GM06990 (cell line): Measurements from ENCODE around the gene MAP3K4.
"Not testable (repeated sequence)": the region's sequence is repeated elsewhere in the genome, so short reads cannot be mapped to it uniquely, and the experiment has no call there.

Experiments used
- DNase-seq: peaks from one replicate; pipeline ENCODE4 v3.0.0-alpha.2; 2011; ENCODE audit not compliant: insufficient read length; ENCODE audit errors: extremely low read depth
- H3K27me3 ChIP-seq: replicated peaks from 2 replicates; pipeline ENCODE4 v1.6.0; 2011; ENCODE audit warnings: low read length; ENCODE audit not compliant: control insufficient read depth, insufficient read depth
- H3K36me3 ChIP-seq: 2 replicates; pipeline ENCODE4 v1.5.1; 2011; ENCODE audit warnings: low read length; ENCODE audit not compliant: control insufficient read depth, insufficient read depth
- H3K4me3 ChIP-seq: replicated peaks from 2 replicates; pipeline ENCODE4 v1.5.1; 2011; ENCODE audit warnings: low read depth, mild to moderate bottlenecking, control low read depth, low read length
- CTCF ChIP-seq: IDR thresholded peaks from 2 replicates; pipeline ENCODE4 v1.5.1; 2011; ENCODE audit warnings: low read length, control low read depth, mild to moderate bottlenecking, inconsistent platforms; ENCODE audit not compliant: insufficient read depth, poor library complexity, severe bottlenecking

The MAP3K4 gene

GRCh38 chr6:161115468-161115867, 123.9 kb downstream of the MAP3K4 start:
- no peaks in the 10 kb centered on the region for H3K27me3 ChIP-seq
- TF ChIP-seq CTCF, result no peak
- peaks cover 19% of the 10 kb centered on the region for H3K36me3 ChIP-seq
- no peak for DNase-seq
- H3K4me3 ChIP-seq, result no peak overlapping the region

- TF ChIP-seq CTCF, result no peak
- DNase-seq, result no peak
- Histone ChIP-seq H3K36me3 (peaks cover 13% of the 10 kb centered on the region), H3K4me3 (no peak overlapping the region), H3K27me3 (no peaks in the 10 kb centered on the region)
Observed at GRCh38 chr6:161116554-161116953, 125.0 kb downstream of the MAP3K4 start.

- Histone ChIP-seq H3K36me3 (peaks cover 9% of the 10 kb centered on the region), H3K4me3 (no peak overlapping the region), H3K27me3 (no peaks in the 10 kb centered on the region)
- no peak for TF ChIP-seq CTCF
- DNase-seq, result no peak
Observed at GRCh38 chr6:161117308-161117707, 125.7 kb downstream of the MAP3K4 start.

- TF ChIP-seq CTCF, result no peak
- H3K4me3 ChIP-seq, result no peak overlapping the region
- DNase-seq, result no peak
- H3K36me3 ChIP-seq, result peaks cover 9% of the 10 kb centered on the region
- H3K27me3 ChIP-seq, result no peaks in the 10 kb centered on the region
Observed at GRCh38 chr6:161117942-161118341, 126.4 kb downstream of the MAP3K4 start.

- H3K27me3 ChIP-seq, H3K36me3 ChIP-seq, DNase-seq, H3K4me3 ChIP-seq: not testable (repeated sequence)
Observed at GRCh38 chr6:161123319-161123718, 131.8 kb downstream of the MAP3K4 start.

GRCh38 chr6:161125591-161125990, 134.0 kb downstream of the MAP3K4 start:
- Histone ChIP-seq H3K27me3 (no peaks in the 10 kb centered on the region), H3K36me3 (peaks cover 3% of the 10 kb centered on the region), H3K4me3 (no peak overlapping the region)
- TF ChIP-seq CTCF, result no peak
- DNase-seq, result no peak
